Measurements from ENCODE around the gene SALL1. TPM values are rescaled to one million over a fixed set of nuclear protein-coding genes. Genes with fewer than 3 reads are reported as not detected.

The SALL1 gene
- total and polyA plus RNA-seq, 4 donors = 0.06 TPM; not detected in 3

DNA sequence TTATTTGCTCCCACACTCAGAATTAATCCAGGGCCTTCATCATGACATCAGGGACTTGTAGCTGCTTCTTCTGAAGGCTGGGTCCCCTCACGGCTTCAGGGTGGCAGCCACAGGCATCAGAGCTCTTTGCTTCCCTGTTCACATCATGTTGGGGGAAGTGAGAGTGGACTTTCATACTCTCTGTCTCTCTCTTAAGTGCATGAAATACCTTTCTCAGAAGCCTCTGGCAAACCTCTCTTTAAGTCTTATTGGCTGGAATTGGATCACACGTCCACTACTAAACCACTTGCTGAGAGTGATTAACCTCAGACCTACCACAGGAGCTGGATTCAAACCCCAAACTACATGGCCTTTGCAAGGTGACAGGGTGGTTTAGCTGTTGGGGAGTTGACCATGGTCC lies 17.7 kb upstream of the SALL1 start:
- Histone ChIP-seq H3K9me3 (ENCODE audit: control insufficient read depth in 4 of 4, insufficient read depth in 3 of 4, low read length in 3 of 4) (peaks cover 0 to 4% (median 0%) of the 10 kb centered on the region in 4 donors), H3K4me3 (no peak overlapping the region), H3K27ac (ENCODE audit: low read depth in 1 of 2, low read length in 1 of 2) (no peak overlapping the region), H3K27me3 (ENCODE audit: control insufficient read depth in 3 of 3, insufficient read depth in 3 of 3, low read length in 2 of 3) (peaks cover 2 to 5% (median 3%) of the 10 kb centered on the region in 3 donors), H3K9ac (ENCODE audit: insufficient read depth in 1 of 2, low read length in 2 of 2) (no peak overlapping the region), H3K4me1 (ENCODE audit: control insufficient read depth in 5 of 5, insufficient read depth in 5 of 5, low read length in 5 of 5) (no peaks in the 10 kb centered on the region), H3K36me3 (ENCODE audit: control insufficient read depth in 4 of 4, insufficient read depth in 4 of 4, low read length in 4 of 4) (no peaks in the 10 kb centered on the region)
- TF ChIP-seq CTCF (IDR thresholded peaks at IDR 0.05; ENCODE audit: control extremely low read depth, extremely low read depth) = no peak
- ATAC-seq (ENCODE audit: insufficient read depth, low FRiP score) (no peak), DNase-seq (no peak)
- WGBS, 2 donors = 70 to 89% methylated on average over 2 of the region's 2 CpGs

DNA sequence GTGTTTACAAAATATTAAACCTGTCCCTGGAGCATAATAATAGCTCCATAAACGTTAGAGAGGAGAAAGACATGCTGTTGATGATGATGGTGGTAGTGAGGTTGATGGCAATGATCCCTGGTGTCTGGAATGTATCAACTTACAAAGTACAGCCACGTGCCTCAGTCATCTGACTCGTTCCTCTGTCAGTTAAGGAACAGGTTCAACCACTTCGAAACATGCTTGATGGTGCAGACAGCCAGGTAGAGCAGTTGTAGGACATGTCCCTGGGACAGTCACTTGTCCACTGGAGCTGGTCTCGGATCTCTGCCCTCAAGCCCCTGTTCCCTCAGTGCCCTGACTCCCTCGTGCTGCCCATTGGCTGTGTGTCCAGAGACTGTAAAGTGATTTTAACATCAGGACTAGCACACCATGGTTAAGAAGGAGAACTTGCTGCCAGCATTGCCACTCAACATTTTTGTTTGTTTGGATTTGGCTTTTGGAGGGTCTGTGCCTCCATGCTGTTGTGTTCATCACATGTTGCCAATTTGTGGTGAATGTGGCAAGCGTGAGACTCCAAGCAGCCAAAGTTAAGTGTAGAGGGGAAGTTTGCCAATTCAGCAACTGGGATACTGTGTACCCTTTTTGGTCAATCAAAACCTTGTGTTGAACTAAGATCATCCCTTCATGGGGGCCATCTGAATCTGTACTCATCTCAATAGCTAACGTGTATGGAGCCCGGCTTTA lies 16.3 kb upstream of the SALL1 start:
- ATAC-seq (ENCODE audit: insufficient read depth, low FRiP score) (no peak), DNase-seq (no peak)
- WGBS, 2 donors = 63 to 73% methylated on average over 9 of the region's 9 CpGs
- no peaks in the 10 kb centered on the region for H3K36me3 ChIP-seq (ENCODE audit: control insufficient read depth in 4 of 4, insufficient read depth in 4 of 4, low read length in 4 of 4)
- H3K9me3 ChIP-seq (ENCODE audit: control insufficient read depth in 4 of 4, insufficient read depth in 3 of 4, low read length in 3 of 4) = peaks cover 0 to 4% (median 0%) of the 10 kb centered on the region in 4 donors
- no peak overlapping the region for H3K4me3 ChIP-seq
- no peak overlapping the region for H3K27ac ChIP-seq (ENCODE audit: low read depth in 1 of 2, low read length in 1 of 2)
- peaks cover 4 to 15% (median 6%) of the 10 kb centered on the region in 3 donors for H3K27me3 ChIP-seq (ENCODE audit: control insufficient read depth in 3 of 3, insufficient read depth in 3 of 3, low read length in 2 of 3)
- no peak for TF ChIP-seq CTCF (IDR thresholded peaks at IDR 0.05; ENCODE audit: control extremely low read depth, extremely low read depth)
- H3K4me1 ChIP-seq (ENCODE audit: control insufficient read depth in 5 of 5, insufficient read depth in 5 of 5, low read length in 5 of 5) = no peaks in the 10 kb centered on the region
- H3K9ac ChIP-seq (ENCODE audit: insufficient read depth in 1 of 2, low read length in 2 of 2) = no peak overlapping the region

DNA sequence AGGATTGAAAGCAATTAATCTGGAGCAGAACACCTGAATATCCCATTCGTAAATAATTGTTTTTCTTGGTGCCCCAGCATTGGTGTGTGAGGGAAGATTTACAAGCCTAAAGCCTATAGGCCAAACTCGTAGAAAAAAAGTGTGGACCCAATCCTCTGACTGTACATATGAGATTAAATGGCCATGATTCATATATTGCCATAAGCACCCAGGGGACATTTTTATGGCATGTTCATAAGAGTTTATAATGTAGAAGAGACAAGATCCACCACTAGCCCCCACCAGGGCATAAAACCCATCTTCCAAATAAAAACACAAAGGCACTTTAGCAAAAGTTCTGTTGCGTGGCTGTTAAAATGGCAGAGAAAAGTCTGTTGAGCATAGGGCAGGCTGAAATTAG lies 15.5 kb upstream of the SALL1 start:
- whole genome bisulfite sequencing, 2 donors = 82 to 88% methylated on average over 3 of the region's 3 CpGs
- no peak for DNase-seq
- ATAC-seq (ENCODE audit: insufficient read depth, low FRiP score) = no peak
- no peak overlapping the region for H3K27ac ChIP-seq (ENCODE audit: low read depth in 1 of 2, low read length in 1 of 2)
- no peak overlapping the region for H3K4me3 ChIP-seq
- no peak overlapping the region for H3K9ac ChIP-seq (ENCODE audit: insufficient read depth in 1 of 2, low read length in 2 of 2)
- H3K27me3 ChIP-seq (ENCODE audit: control insufficient read depth in 3 of 3, insufficient read depth in 3 of 3, low read length in 2 of 3) = peaks cover 3 to 23% (median 6%) of the 10 kb centered on the region in 3 donors
- H3K9me3 ChIP-seq (ENCODE audit: control insufficient read depth in 4 of 4, insufficient read depth in 3 of 4, low read length in 3 of 4) = peaks cover 0 to 4% (median 0%) of the 10 kb centered on the region in 4 donors
- no peak for TF ChIP-seq CTCF (IDR thresholded peaks at IDR 0.05; ENCODE audit: control extremely low read depth, extremely low read depth)
- H3K4me1 ChIP-seq (ENCODE audit: control insufficient read depth in 5 of 5, insufficient read depth in 5 of 5, low read length in 5 of 5) = no peaks in the 10 kb centered on the region
- no peaks in the 10 kb centered on the region for H3K36me3 ChIP-seq (ENCODE audit: control insufficient read depth in 4 of 4, insufficient read depth in 4 of 4, low read length in 4 of 4)

All from lung (tissue), 12 donors.